Head of caudate nucleus (tissue), 42 donors: ENCODE measurements around the gene APOBEC3F.
"Not testable (repeated sequence)": the region's sequence is repeated elsewhere in the genome, so short reads cannot be mapped to it uniquely, and the experiment has no call there.

Experiments
- DNase-seq, 42 donors: peaks; one replicate each; pipeline versions ENCODE4 v3.0.0 to v3.0.0-alpha.2; 2020 to 2021; ENCODE audit warnings: mixed read lengths in 7 of 42
- intact Hi-C: fragments of 100-400 bp; cut with DNase I; formaldehyde crosslinking; loops from one replicate; pipeline ENCODE4 v1.15.0; 2022

Gene APOBEC3F

GRCh38 chr22:39063904-39064303, 23.2 kb downstream of the APOBEC3F start:
- intact Hi-C loops, DNase-seq: not testable (repeated sequence)

- intact Hi-C loops, DNase-seq: not testable (repeated sequence)
These were observed 26.0 kb downstream of the APOBEC3F start for GRCh38 chr22:39066442-39067276.

DNA sequence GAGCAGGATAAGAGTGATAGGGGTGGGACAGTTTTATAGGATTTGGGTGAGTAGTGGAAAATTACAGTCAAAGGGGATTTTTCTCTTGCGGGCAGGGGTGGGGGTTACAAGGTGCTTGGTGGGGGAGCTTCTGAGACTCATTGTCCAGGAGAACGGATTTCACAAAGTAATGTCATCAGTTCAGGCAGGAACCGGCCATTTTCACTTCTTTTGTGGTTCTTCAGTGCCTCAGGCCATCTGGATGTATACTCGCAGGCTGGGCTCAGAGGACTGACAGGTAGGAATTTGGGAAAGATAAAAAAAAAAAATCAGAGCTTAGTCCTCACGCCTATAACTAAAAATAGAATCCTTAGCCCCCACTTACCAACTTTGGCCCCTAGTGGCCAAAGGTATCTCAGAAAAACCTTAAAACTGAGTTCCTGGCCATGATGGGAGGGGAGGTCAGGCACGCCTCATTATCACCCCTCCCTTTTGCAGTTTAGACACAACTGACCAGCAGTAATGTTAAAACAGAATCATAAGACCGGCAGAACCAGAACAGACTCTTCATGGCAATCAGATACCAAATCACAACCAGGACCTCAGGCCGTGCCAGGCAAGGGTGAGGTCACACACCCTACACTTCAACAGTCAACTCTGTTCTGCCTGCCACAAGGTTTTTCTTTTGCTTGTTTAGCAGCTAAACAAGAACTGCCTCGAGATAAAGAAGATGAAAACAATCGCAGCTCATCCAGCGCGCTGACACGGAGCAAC, 27.5 kb downstream of the APOBEC3F start:
- intact Hi-C loops: no loop called here
- no peak for DNase-seq

DNA sequence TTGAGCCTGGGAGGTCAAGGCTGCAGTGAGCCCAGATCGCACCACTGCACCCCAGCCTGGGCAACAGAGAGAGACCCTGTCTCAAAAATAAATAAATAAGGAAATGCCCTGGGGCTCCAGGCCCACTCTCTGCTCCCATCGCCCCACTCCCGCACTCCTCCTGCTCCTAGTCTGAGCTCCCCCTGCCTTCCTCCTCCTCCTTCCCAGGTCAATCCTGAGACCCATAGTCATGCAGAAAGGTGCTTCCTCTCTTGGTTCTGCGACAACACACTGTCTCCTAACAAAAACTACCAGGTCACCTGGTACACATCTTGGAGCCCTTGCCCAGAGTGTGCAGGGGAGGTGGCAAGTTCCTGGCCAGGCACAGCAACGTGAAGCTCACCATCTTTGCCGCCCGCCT, 29.5 kb downstream of the APOBEC3F start:
- intact Hi-C loops: no loop called here

GRCh38 chr22:39072581-39072981, 31.9 kb downstream of the APOBEC3F start:
- DNase-seq, intact Hi-C loops: not testable (repeated sequence)

More for the DNA sequence above, 29.5 kb downstream of the APOBEC3F start:
- DNase-seq: no peak

GRCh38 chr22:39073981-39074380, 33.3 kb downstream of the APOBEC3F start:
- intact Hi-C loops: no loop called here
- DNase-seq: no peak

- intact Hi-C loops, DNase-seq: not testable (repeated sequence)
These were observed 35.7 kb downstream of the APOBEC3F start for GRCh38 chr22:39076155-39077025.

DNA sequence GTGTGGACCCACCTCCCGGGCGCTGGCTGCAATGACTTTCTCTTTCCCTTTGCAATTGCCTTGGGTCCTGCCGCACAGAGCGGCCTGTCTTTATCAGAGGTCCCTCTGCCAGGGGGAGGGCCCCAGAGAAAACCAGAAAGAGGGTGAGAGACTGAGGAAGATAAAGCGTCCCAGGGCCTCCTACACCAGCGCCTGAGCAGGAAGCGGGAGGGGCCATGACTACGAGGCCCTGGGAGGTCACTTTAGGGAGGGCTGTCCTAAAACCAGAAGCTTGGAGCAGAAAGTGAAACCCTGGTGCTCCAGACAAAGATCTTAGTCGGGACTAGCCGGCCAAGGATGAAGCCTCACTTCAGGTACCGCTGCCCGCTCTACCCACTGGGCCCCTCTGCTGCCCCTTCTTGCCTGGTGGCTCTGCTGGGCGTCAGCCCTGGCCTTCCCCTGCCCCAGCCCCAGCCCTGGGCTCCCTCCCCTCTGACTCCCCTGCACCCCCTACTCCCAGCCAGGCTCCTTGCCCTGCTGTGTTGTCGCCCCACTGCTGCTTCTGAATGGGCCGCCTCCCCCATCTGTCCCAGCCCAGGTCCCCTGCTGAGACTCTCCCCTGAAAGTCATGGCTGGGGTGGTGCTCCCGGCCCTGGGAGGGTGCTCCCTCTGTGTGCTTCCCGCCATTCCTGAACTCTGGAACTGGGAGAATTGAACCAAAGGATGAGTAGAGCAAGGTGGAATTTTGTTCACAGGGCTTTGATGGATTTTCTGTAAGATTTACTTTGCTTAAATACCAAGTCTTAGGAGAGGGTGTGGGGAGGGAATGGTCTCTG, 36.6 kb downstream of the APOBEC3F start, which contains the start of gene APOBEC3G:
TSS of gene APOBEC3G (plus strand) at position 250 of the 815 bp plus-strand sequence. CDS start at position 337, 87 bp downstream.
- intact Hi-C loops: not testable (repeated sequence)
- peak in 15 of 42 donors; percentile 10 to 44 (median 20) for DNase-seq

DNA sequence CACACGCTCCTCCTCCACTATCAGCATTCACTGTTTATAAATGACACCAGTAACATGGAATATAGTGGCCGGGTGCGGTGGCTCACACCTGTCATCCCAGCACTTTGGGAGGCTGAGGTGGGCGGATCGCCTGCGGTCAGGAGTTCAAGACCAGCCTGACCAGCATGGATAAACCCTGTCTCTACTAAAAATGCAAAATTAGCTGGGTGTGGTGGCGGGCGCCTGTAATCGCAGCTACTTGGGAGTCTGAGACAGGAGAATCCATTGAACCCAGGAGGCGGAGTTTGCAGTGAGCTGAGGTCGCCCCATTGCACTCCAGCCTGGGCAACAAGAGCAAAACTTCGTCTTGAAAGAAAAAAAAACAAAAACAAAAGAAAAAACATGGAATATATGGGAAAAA, 37.2 kb downstream of the APOBEC3F start:
- intact Hi-C loops, DNase-seq: not testable (repeated sequence)

DNA sequence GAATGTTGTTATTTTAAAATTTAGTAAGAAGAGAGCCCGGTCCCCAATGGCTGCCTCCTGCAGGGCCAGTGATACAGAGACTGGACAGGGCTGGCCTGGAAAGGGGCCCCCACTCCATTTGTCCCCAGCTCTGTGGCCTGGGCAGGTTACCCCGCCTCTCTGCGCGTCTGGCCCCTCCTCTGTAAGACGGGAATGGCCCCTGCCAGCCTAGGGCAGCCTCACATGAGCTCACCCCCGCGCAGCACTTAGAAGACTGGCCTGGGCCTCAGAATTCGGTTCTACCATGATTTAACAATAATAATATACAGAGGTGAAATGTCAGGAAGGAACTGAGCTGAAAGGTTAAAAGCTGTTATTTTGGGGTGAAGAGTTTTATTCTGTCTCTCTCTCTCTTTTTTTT, 37.7 kb downstream of the APOBEC3F start:
- no peak for DNase-seq
- intact Hi-C loops: no loop called here

- intact Hi-C loops, DNase-seq: not testable (repeated sequence)
These were observed 38.5 kb downstream of the APOBEC3F start for GRCh38 chr22:39079054-39079637.

DNA sequence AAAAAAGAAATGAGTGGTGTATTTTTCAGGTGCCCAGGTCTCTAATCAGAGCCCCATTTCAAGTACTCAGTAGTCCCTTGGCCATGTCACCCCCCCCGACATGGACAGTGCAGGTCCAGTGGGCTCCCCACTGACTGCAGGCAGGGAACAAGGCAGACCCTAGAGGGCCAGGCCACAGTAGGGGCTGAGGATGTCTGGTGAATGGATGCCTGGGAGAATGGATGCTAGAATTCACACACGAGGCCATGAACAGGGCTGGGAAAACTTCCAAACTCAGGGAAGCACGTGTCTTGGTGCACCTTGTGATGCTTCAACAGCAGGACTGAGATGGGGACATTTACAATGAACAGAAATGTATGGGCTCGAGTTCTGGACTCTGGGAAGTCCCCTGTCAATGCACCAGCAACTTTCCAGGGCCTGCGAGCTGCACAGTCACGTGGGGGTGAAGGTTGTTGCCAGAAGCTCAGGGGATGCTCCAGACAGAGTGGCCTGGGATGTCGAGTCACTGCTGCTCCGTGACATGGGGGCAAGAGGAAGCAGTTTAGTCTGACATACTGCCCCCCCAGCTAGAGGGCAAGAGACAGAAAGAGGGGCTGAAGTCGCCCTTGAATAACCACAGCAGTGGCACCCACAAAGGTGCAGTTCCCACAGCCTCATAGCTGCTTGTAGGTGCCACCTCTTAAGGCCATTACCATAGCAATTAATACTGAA, 39.5 kb downstream of the APOBEC3F start:
- intact Hi-C loops: no loop called here
- no peak for DNase-seq

- intact Hi-C loops: no loop called here
- no peak for DNase-seq
These were observed 40.4 kb downstream of the APOBEC3F start for GRCh38 chr22:39081016-39081415.

DNA sequence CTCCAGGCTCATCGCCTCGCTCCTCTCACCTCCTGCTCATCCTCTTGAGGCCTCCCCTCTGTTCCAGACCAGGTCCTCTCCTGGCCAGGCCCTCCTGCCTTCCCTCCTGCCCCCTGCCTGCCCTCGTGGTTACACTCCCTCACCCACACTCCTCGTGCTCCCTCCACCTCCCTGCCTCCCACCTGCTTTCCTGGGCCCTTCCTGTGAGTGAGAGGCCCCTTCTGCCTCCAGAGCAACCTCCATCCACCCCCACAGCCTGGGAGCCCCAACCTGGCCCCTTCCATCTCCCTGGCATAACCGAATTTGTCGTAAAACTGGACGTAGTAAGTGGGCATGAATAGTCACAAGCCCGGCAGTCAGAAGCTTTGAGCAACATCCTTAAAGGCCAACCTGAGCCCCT, 40.9 kb downstream of the APOBEC3F start:
- DNase-seq: no peak
- intact Hi-C loops: no loop called here

DNA sequence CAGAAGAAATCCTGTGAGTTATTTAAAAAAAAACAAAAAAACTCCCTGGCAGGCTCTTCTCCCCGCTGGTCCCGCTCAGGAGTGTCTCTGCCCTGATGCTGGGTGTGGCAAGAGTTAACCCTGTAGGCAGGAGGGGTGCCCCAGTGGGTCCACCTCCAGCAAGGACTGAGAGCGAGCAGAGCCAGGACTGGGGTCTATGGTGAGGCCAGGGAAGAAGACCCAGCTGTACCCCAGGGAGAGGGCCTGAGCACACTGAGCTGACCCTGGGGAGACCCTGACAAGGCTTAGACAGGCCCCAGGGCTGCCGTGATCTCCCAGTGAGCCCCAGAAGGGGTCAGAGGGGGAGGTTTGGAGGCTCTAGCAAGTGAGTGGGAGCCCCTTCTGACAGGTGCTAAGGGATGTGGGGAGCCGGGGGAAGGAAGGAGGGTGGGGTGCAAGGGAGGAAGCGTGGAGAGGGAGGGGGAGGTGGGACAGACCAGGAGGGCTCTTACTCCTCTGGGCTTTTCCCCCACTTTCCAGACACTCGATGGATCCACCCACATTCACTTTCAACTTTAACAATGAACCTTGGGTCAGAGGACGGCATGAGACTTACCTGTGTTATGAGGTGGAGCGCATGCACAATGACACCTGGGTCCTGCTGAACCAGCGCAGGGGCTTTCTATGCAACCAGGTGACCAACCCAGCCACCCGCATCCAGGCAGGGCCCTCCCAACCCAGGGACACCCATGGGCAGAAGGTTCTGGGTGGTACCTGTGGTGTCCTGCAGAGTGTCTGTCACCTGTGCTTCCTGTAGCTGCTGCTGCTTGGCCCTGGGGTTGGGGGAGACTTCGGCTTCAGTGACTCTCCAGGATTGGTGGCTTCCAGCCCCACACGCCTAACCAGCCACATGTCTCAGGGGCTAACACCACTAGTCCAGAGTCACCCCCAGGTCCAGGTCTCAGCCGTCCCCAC, 42.8 kb downstream of the APOBEC3F start:
- DNase-seq: no peak
- intact Hi-C loops: no loop called here

DNA sequence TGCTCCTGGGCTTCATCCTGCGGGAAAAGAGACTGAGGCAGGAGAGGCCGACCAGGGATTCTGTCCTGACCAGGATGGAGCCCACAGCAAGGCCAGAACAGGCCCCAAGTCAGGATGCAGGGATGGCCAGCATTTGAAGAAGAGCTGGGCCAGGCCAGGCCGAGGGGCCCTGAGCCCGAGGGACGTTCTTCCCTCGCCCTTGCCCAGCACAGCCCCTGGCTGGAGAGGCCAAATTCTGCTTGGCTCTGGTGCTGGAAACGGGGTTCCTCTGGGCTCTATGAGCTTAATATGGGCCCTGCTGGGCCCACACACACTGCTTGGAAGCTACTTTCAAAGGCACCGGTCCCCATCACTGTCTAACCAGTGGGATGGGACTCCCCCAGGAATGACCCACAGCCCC, 44.0 kb downstream of the APOBEC3F start:
- intact Hi-C loops: no loop called here
- DNase-seq: no peak
